ENCODE data around the gene GABRR3. TPM values are rescaled to one million over a fixed set of nuclear protein-coding genes. Genes with fewer than 3 reads are reported as not detected.
A peak's percentile ranks its signal among the peaks of the same experiment; 100 is the strongest.

The GABRR3 gene
- total and polyA plus RNA-seq, 12 donors, result not detected

DNA sequence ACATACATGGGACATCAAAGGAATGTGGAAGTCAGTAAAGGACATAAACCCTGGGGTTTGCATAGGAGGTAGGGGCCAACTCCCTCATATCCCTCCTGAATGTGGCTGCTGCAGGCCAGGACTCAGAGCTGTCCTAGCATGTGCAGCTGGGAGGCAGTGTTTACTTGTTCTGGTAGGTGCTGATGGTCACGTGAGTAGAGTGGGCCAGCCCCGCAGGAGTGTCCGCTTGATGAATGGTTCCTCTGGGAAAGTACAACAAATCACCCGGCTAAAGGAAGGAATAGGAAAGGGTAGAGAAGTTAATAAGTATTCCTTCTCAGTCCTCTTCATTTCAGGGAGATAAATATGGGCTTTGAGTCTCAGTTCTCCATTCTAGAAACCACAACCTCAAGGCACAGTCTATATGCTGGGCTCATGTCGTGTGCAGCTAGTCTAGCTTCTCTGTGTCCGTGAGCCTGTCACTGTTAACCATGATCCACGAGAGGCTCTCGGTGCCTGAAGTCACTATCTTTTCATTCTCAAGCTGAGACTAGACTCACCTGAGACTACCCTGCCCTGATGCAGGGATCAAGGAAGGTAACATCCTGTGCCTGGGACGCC is 80.8 kb downstream of the GABRR3 start:
- DNase-seq (no peak), ATAC-seq (no peak)
- WGBS, 2 donors, result 90 to 95% methylated on average over 9 of the region's 9 CpGs
- Histone ChIP-seq H3K36me3 (peaks cover 0 to 93% (median 20%) of the 10 kb centered on the region in 9 donors), H3K9me3 (no peaks in the 10 kb centered on the region), H3K4me1 (peaks cover 0 to 26% (median 3%) of the 10 kb centered on the region in 9 donors), H3K27ac (no peak overlapping the region), H3K27me3 (no peaks in the 10 kb centered on the region), H3K4me3 (no peak overlapping the region)
- intact Hi-C loops (cut with DNase I), result no loop called here
- TF ChIP-seq, protein P1, sequence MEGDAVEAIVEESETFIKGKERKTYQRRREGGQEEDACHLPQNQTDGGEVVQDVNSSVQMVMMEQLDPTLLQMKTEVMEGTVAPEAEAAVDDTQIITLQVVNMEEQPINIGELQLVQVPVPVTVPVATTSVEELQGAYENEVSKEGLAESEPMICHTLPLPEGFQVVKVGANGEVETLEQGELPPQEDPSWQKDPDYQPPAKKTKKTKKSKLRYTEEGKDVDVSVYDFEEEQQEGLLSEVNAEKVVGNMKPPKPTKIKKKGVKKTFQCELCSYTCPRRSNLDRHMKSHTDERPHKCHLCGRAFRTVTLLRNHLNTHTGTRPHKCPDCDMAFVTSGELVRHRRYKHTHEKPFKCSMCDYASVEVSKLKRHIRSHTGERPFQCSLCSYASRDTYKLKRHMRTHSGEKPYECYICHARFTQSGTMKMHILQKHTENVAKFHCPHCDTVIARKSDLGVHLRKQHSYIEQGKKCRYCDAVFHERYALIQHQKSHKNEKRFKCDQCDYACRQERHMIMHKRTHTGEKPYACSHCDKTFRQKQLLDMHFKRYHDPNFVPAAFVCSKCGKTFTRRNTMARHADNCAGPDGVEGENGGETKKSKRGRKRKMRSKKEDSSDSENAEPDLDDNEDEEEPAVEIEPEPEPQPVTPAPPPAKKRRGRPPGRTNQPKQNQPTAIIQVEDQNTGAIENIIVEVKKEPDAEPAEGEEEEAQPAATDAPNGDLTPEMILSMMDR (IDR thresholded peaks at IDR 0.05), result no peak

DNA sequence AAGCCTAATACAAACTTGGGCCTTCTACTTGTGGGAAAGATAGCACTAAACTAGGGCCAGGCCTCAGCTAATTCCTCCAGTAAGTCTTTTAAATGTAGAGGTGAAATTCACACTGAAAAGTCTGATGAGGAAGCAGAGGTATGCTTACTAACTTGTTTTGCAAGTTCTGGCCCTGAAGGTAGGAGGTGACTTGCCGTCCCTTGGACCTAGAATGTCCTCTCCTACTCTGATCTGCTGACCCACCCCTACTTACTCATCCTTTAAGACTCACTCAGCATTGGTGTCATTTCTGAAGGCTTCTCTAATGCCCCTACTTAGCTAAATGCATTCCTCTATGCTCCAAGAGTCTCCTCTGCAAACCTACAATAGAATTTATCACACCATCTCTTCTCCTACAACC is 82.2 kb downstream of the GABRR3 start:
- Histone ChIP-seq H3K27ac (peak overlapping the region in 1 of 10 donors; percentile 9), H3K36me3 (peaks cover 0 to 94% (median 17%) of the 10 kb centered on the region in 9 donors), H3K4me3 (no peak overlapping the region), H3K4me1 (peaks cover 0 to 16% (median 0%) of the 10 kb centered on the region in 9 donors), H3K27me3 (no peaks in the 10 kb centered on the region), H3K9me3 (no peaks in the 10 kb centered on the region)
- WGBS, 2 donors, result 92 to 95% methylated on average over 1 of the region's 1 CpG
- ATAC-seq (no peak), DNase-seq (no peak)
- TF ChIP-seq, protein P1 (IDR thresholded peaks at IDR 0.05), result no peak
- intact Hi-C loops (cut with DNase I), result no loop called here

DNA sequence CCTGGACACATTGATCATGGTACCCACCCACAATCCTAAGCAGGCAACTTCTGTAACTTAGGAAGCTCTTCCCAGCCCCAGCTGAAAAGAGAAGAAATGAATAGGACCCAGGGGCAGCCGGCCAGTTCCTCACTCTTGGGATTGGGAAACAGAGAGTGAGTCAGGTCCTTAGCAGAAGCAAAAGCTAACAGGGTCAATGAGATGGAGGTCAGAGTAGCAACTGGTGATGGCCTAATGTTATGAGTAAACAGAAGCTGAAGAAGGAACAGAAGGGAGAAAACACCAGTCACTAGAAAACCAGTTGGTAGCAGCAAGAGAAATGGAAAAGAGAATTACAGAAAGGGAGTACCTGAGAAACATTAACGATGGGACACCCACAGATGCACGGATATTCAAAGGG is 82.8 kb downstream of the GABRR3 start:
- H3K27ac ChIP-seq, result peak overlapping the region in 1 of 10 donors; percentile 9
- WGBS, 2 donors, result 89 to 93% methylated on average over 3 of the region's 3 CpGs

DNA sequence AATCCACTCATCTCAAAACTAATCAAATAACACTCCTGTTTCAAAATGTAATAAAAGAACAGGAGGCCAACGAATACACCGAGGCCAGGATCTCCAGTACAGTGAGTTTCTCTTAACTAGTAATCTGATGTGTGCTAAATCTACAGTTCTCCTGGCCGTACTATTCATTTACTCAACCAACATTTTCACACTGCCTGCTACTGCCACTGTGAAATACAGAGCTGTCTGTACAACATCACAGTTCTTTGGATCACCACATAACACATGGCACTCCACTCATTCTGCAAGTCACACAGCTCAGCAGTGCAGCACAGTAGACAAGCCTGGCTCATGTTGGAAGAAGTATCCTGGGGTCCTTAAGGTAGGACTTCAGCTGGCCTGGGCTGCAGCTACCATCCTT is 84.8 kb downstream of the GABRR3 start:
- no peaks in the 10 kb centered on the region for H3K27me3 ChIP-seq
- ATAC-seq (no peak), DNase-seq (no peak)
- WGBS, 2 donors, result 95 to 96% methylated on average over 3 of the region's 3 CpGs
- H3K4me3 ChIP-seq, result no peak overlapping the region
- no peaks in the 10 kb centered on the region for H3K9me3 ChIP-seq
- TF ChIP-seq, protein P1 (IDR thresholded peaks at IDR 0.05), result no peak
- peaks cover 0 to 12% (median 0%) of the 10 kb centered on the region in 9 donors for H3K4me1 ChIP-seq
- H3K27ac ChIP-seq, result no peak overlapping the region
- intact Hi-C loops (cut with DNase I), result no loop called here
- peaks cover 0 to 100% (median 26%) of the 10 kb centered on the region in 9 donors for H3K36me3 ChIP-seq

More for the DNA sequence above, 82.8 kb downstream of the GABRR3 start:
- intact Hi-C loops (cut with DNase I), result no loop called here
- ATAC-seq (peak in 1 of 8 donors; percentile 92), DNase-seq (peak in 1 of 2 donors; percentile 56)
- H3K9me3 ChIP-seq, result no peaks in the 10 kb centered on the region
- TF ChIP-seq, protein P1 (IDR thresholded peaks at IDR 0.05), result no peak
- H3K4me3 ChIP-seq, result no peak overlapping the region
- peaks cover 0 to 12% (median 0%) of the 10 kb centered on the region in 9 donors for H3K4me1 ChIP-seq
- peaks cover 0 to 98% (median 19%) of the 10 kb centered on the region in 9 donors for H3K36me3 ChIP-seq
- no peaks in the 10 kb centered on the region for H3K27me3 ChIP-seq
